HG03159 (cell line): Measurements from ENCODE around the gene WDR38.

Source experiments
- ATAC-seq: cut with Tn5 transposase; IDR thresholded peaks from one replicate; pipeline ENCODE4 v1.9.1; 2021; ENCODE audit warnings: mild to moderate bottlenecking, moderate library complexity; ENCODE audit not compliant: unreplicated experiment

WDR38 gene

DNA sequence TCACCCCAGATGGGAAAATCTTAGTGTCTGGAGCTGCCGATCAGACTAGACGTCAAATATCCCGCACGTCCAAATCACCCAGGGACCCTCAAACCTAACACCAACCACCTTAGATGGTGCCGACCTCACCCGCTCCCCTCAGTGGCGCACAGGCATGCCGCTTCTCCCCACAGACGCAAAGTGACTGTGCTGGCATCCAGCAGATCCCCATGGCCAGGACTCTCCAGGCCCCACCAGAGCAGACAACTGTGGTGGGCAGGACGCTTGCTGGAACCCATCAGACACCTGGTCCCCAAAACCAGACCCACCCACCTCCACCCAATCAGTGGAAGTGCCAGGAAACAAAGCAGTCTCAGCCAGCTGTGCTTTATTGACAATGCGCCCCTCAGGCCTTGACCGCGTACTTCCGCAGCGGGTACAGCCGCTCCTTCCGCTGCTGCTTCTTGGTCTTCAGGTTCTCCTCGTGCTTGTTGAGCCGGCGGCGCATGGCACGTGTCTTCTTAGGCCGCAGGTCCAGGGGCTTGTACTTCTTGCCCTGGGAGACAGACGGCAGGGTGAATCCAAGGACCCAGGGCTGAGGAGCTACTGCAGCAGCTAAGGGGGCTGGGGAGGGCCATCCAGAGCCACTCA is 4.4 kb downstream of the WDR38 start:
- ATAC-seq, result no peak

DNA sequence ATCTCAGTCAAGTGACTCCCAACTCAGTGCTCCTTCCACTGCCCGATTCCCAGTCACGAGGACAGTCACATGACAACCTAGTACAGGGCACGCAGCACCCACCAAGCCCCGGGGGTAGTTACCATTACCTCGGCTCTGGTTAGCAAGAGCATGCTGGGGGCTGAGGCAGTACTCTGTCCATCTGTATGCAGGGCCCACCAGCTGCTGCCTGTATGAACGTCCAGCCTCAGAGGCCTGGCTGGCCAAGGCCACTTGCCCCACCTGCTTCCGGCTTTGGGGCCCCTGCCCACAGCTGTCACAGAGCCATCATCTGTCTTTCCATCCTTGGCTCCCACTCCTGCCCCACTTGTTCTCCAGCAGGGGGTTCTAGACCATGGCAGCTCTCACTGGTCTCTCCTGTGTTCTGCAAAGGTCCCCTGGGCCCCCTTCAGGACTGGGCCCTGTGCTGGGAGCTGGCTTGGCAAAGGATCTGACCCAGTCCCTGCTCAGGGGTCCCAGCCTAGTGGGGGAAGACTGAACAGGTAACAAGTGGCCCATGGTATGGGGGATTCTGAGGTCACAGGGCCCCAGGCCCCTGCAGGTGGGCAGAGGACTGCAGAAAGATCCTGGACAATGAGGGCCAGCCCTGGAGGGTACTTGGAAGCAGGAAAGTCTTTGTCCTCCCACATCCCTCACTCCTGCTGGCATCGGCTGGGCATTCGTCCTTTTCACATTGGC is 5.2 kb downstream of the WDR38 start:
- no peak for ATAC-seq

DNA sequence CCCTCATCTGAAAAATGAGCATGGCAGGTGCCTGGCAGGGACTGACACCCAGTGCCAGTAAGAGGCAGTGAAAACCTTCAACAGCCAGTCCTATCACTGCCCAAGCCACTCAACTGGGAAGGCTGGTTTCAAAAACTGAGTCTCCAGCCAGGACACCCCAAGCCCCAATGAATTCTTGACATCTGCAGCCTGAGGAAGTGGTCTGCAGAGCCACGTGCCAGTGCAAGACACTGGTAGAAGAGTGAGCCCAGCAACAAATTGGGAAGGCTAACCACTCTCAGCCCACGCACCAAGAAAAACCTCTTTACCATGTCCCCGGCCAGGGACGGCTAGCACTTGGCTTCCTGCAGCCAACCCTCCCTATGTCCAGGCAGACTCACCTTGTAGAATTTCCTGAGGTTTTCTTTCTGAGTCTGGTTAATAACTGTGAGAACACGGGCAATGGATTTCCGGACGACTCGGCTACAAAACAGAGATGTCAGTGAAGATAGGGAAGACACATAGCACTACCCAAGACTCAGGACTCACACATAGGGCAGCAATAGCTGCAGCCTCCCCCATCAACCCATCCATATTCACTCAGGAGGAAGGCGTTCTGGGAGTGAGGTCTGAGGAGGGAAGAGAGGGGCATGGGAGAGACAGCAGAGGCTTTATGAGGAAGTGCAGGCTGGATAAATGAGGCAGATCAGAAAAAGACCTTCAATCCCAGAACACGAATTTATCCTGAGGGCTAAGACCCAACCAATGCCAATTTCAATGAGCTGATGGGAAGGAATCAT is 6.7 kb downstream of the WDR38 start:
- ATAC-seq, result no peak

DNA sequence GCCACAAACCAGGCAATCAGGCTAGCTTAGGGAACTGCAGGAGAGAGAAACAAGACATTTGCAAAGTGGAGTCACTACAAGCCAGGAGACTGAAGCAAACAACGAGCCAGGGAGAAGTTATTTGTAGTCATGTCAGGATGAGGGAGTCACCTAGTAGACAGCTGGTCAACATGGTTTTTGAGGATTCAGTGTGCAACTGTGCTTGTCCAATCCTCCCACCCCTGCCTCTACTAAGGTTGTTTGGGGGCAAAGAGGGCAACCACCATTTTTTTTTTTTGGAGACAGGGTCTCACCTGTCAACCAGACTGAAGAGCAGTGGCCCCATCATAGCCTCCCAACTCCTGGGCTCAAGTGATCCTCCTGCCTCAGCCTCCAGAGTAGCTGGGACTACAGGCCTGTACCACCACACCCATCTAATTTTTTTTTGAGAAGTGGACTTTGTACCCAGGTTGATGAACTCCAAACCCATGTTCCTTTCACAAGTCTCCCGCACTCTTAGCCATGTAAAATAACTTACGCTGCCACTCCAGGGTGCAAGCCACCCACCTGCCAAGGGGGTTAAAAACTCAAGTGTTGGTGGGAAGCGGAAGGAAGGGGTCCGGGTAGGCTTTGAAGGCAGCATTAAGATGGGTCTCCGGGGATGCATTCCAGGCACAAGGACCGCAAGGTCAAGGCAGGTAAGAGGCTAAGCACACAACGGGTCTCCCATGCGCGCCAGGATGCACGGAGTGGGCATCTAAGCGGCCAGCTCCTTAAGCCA is 7.5 kb downstream of the WDR38 start:
- no peak for ATAC-seq

GRCh38 chr9:124861342-124862229 is 8.3 kb downstream of the WDR38 start, which contains the start of the genes ARPC5L and RPL35:
Gene ARPC5L (plus strand): TSS chr9:124862130. CDS start chr9:124869291, 7,161 bp downstream.
Gene RPL35 (minus strand): TSS chr9:124861957. CDS start chr9:124861912, 45 bp downstream.
- peak; percentile 92 for ATAC-seq

- ATAC-seq, result no peak
These were observed 10.2 kb downstream of the WDR38 start for GRCh38 chr9:124863371-124863871.

- peak; percentile 52 for ATAC-seq
These were observed 15.5 kb downstream of the WDR38 start for GRCh38 chr9:124868511-124869465.

DNA sequence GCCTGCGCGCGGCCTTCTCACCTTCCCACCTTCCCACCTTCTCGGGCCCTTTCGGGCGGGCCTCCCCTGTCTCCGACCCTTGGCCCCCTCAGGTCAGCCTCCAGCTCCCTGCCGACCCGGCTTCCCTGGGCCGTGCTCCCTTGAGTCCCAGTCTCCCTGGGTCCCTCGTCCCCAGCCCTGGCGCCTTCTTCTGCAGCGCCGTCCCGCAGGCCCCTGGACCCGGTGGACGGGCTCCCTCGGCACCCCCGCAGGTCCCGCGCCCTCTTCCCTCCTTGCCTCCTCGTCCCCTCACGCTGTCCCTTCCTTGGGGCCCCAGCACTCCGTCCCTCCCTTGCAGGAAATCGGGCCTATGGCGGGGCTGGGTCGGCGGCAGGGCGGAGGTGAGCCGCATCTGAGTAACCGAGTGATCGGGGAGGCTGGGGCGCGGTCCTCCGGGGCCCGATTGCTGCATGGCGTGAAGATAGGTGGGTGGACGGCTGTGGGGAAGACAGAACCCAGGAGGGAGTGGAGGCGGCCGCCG is 16.3 kb downstream of the WDR38 start:
- ATAC-seq, result peak; percentile 20

GRCh38 chr9:124869986-124870560 is 16.8 kb downstream of the WDR38 start:
- peak; percentile 46 for ATAC-seq

DNA sequence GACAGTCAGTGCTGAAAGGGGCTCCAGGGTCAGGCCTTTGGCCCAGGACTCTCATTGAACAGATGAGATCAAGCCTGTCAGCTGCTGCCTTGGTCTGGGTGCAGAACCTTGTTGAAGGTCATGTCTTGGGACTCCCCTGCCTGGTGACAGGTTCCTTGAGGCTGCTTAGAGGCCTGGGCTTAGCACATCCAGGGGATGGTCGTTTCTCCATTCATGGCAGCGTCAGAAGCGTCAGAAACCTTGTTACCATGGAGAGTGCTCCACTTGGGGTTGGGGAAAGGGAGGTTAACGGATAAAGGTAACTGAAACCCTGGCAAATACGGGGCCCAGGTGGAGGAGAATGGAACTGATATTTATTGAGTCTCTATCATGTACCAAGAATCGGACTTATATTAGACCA is 17.5 kb downstream of the WDR38 start:
- ATAC-seq, result no peak

GRCh38 chr9:124871156-124871561 is 17.9 kb downstream of the WDR38 start:
- ATAC-seq, result no peak

GRCh38 chr9:124873664-124874063 is 20.4 kb downstream of the WDR38 start:
- ATAC-seq, result no peak

GRCh38 chr9:124875501-124875900 is 22.2 kb downstream of the WDR38 start:
- ATAC-seq, result no peak

DNA sequence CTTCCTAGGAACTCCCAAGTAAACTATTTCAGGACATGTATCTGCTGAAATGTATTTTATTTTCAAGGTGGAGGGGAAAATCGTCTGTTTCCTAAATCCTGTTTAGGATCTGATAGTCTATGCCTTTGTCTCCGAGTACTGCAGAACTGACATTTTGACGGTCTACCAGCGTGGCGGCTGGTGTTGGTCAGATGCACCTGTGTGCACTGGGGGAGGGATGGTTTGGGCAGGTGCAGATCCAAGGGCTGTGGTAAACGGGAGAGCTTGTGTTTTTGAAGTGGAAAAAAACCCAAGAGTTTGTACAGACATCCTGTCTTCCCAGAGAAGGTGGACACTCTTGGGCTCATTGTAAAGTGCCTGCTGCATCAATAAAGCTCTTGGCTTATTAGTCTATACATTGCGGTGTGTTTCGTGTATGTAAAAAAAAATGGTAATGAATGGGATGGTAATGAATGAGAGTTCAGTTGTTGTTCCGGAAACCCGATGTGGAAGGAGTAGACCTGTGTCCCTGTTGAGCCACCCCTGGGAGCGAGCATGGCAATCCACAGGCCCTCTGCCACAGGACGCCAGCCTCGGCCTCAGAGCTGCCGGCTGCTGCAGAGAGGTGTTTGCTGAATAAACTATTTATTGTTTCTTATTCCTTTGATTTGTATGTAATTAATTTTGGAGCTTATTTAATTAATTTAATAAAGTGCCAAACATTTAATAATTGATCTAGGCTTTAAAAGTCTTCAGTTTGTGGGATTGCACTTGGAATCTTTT is 23.9 kb downstream of the WDR38 start:
- no peak for ATAC-seq

DNA sequence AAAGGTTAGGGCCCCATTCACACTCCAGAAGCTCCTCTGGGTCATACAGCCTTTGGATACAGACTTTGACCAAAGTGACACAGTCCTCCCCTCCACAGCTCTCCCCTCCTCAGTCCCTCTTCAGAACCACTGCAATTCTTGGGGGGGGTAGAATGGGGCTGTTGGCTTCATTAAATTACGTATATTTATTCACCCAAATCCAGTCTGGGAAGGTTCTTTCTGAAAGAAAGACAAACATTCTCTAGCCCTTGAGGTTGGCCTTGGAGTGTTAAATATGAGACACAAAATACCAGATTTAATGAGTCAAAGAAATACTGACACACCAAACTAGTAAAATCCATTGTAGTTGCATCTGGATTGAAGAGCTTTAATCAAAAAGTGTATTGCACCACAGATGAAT is 24.8 kb downstream of the WDR38 start:
- no peak for ATAC-seq

GRCh38 chr9:124878518-124878917 is 25.3 kb downstream of the WDR38 start:
- ATAC-seq, result no peak

DNA sequence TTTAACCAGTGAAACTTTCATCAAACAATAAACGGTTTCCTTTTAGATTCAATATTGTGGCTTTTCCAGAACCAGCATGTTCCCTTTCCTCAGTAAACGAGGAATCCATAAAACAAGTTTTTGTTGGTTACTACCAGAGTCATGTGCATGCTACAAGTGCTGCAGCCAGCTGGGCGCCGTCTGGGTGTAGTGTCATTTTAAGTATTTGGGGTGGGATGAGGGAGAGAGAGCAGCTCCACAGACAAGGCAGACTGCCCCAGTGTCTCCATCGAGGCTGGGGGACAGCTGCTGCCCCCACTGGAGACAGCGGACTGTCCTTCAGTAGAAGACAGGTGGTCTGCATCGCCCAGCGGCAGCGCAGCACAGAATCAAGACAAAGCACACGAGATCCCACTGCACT is 26.0 kb downstream of the WDR38 start:
- ATAC-seq, result no peak
